PC-3 (cell line): ENCODE data around the gene ISCA2. TPM values are rescaled to one million over a fixed set of nuclear protein-coding genes. Genes with fewer than 3 reads are reported as not detected.

Experiments used
- ATAC-seq: fragments of 200-7000 bp; cut with Tn5 transposase; 2 replicates; pipeline ENCODE4 v1.9.1; 2020; ENCODE audit warnings: mild to moderate bottlenecking, moderate library complexity
- BruUV-seq: library from RNA; stranded (reverse); fragments of 400-500 nt; replicated peaks from 2 replicates; lab custom pipeline; 2021; lab: Mats Ljungman, UMichigan
- CTCF ChIA-PET: fragments of 300-600 bp; sonication (Branson Sonifier 250); formaldehyde crosslinking; loops from one replicate; lab custom pipeline; 2022; ENCODE audit warnings: antibody characterized with exemption; lab: Charles Lee
- POLR2A ChIA-PET: fragments of 300-600 bp; sonication (Branson Sonifier 250); formaldehyde crosslinking; loops from one replicate; lab custom pipeline; 2022; ENCODE audit warnings: antibody characterized with exemption; ENCODE audit not compliant: unreplicated experiment; lab: Charles Lee
- DNase-seq: peaks from one replicate; pipeline ENCODE4 v3.0.0-alpha.2; 2015
- H2AFZ ChIP-seq: fragments of 300-600 bp; sonication (generic); 2 replicates; pipeline ENCODE4 v1.6.0; 2016; ENCODE audit warnings: antibody characterized with exemption, low read length
- H3F3A ChIP-seq: fragments of 300-600 bp; sonication (generic); one replicate; pipeline ENCODE4 v1.6.0; 2017; ENCODE audit warnings: antibody characterized with exemption, low read length, control low read depth, mild to moderate bottlenecking; ENCODE audit not compliant: unreplicated experiment
- H3K27ac ChIP-seq: fragments of 300-600 bp; sonication (generic); 2 replicates; pipeline ENCODE4 v1.5.1; 2016; ENCODE audit warnings: mild to moderate bottlenecking, low read length
- H3K27me3 ChIP-seq: fragments of 300-600 bp; sonication (generic); 2 replicates; pipeline ENCODE4 v1.6.1; 2016; ENCODE audit warnings: low read length, mixed read lengths
- H3K36me3 ChIP-seq: fragments of 300-600 bp; sonication (generic); 2 replicates; pipeline ENCODE4 v1.6.1; 2016; ENCODE audit warnings: low read depth, mixed run types, low read length, mixed read lengths
- H3K4me1 ChIP-seq: fragments of 300-600 bp; sonication (generic); 2 replicates; pipeline ENCODE4 v1.5.1; 2016; ENCODE audit warnings: low read length; ENCODE audit not compliant: insufficient read depth
- H3K4me2 ChIP-seq: fragments of 300-600 bp; sonication (generic); 2 replicates; pipeline ENCODE4 v1.6.0; 2016; ENCODE audit warnings: low read length
- H3K4me3 ChIP-seq: fragments of 300-600 bp; sonication (generic); 2 replicates; pipeline ENCODE4 v1.5.1; 2016; ENCODE audit warnings: mild to moderate bottlenecking, low read length, mixed read lengths
- H3K79me2 ChIP-seq: fragments of 300-600 bp; sonication (generic); 2 replicates; pipeline ENCODE4 v1.6.1; 2017; ENCODE audit warnings: low read length, mixed read lengths
- H3K9ac ChIP-seq: fragments of 300-600 bp; sonication (generic); 2 replicates; pipeline ENCODE4 v1.6.0; 2016; ENCODE audit warnings: mild to moderate bottlenecking, low read length
- H3K9me2 ChIP-seq: fragments of 300-600 bp; sonication (generic); replicated peaks from 2 replicates; pipeline ENCODE4 v1.6.1; 2016; ENCODE audit warnings: mixed run types, low read length, mixed read lengths
- H3K9me3 ChIP-seq: fragments of 300-600 bp; sonication (generic); 2 replicates; pipeline ENCODE4 v1.6.1; 2016; ENCODE audit warnings: low read length, mixed read lengths
- H4K20me1 ChIP-seq: fragments of 300-600 bp; sonication (generic); 2 replicates; pipeline ENCODE4 v1.6.1; 2016; ENCODE audit warnings: low read length, mixed read lengths
- CTCF ChIP-seq: fragments of 300-600 bp; sonication (generic); conservative IDR thresholded peaks from 2 replicates; pipeline ENCODE4 v1.5.1; 2017; ENCODE audit warnings: antibody characterized with exemption, low read depth, mild to moderate bottlenecking, low read length
- EZH2 ChIP-seq: fragments of 300-600 bp; sonication (generic); IDR thresholded peaks from one replicate; pipeline ENCODE4 v1.6.1; 2017; ENCODE audit warnings: antibody characterized with exemption, mild to moderate bottlenecking, low read length; ENCODE audit not compliant: unreplicated experiment
- EZH2phosphoT487 ChIP-seq: fragments of 300-600 bp; sonication (generic); IDR thresholded peaks from 2 replicates; pipeline ENCODE4 v1.6.1; 2018; ENCODE audit warnings: mild to moderate bottlenecking, antibody characterized with exemption, low read length, borderline replicate concordance
- intact Hi-C: fragments of 100-400 bp; cut with micrococcal nuclease; formaldehyde crosslinking; loops from 2 replicates; pipeline ENCODE4 v1.9.0; 2023
- total RNA-seq: library from RNA; depleted of rRNA; stranded (reverse); fragments of >200 nt; gene quantifications from 2 replicates; pipeline ENCODE4 v1.2.3, GENCODE V29; 2014

ISCA2 gene
- total RNA-seq, 1 experiment from 2014 or later: 30.1 TPM

GRCh38 chr14:74531467-74531866, 37.9 kb downstream of the ISCA2 start:
- Histone ChIP-seq H3K4me1 (peaks cover 8% of the 10 kb centered on the region), H3K4me2 (no peak overlapping the region), H3K9me3 (no peaks in the 10 kb centered on the region), H3K4me3 (no peak overlapping the region), H3K9me2 (no peaks in the 10 kb centered on the region), H2AFZ (peak overlapping the region; percentile 35), H3K9ac (0 out of 2 replicates have a peak overlapping the region, but pooled peaks have one; percentile 27), H3K36me3 (no peaks in the 10 kb centered on the region), H3K27ac (no peak overlapping the region), H3K27me3 (no peaks in the 10 kb centered on the region), H3K79me2 (no peaks in the 10 kb centered on the region), H3F3A (no peaks in the 10 kb centered on the region), H4K20me1 (no peaks in the 10 kb centered on the region)
- POLR2A ChIA-PET: no interaction called here
- peak; percentile 56 for DNase-seq
- CTCF ChIA-PET: interaction anchor here (1.1 kb wide), 1 partner anchor 273 kb away, joined by 5 read pairs; no protein-coding TSS in a partner anchor
- ATAC-seq: peak; percentile 82
- peak; percentile 51 for TF ChIP-seq CTCF
- no peak for TF ChIP-seq EZH2phosphoT487
- intact Hi-C loops: no loop called here
- no TSS peak for BruUV-seq

- intact Hi-C loops: no loop called here
- CTCF ChIA-PET: interaction anchor here (1.1 kb wide), 1 partner anchor 272 kb away, joined by 5 read pairs; no protein-coding TSS in a partner anchor
- POLR2A ChIA-PET: no interaction called here
These were observed 38.7 kb downstream of the ISCA2 start for GRCh38 chr14:74532246-74532645.

DNA sequence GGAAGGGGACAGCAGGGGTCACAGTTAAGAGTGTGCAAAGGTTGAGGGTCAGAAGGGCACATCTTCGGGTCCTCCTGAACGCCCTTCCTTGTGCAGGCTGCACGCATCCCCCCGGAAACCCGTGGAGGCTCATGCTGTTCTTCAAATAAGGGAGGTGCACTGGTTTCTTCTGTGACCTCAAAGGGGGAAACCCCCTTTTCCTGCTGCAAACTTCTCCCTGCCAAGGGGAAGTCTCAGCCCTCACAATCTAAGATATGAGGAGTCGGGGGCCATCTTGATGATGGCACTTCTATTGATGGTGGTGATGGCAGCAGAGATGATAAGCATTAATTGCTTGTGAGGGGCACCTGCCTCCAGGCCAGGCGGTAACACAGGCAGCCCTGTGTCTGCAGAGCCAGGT, 40.0 kb downstream of the ISCA2 start:
- H3K4me1 ChIP-seq: peaks cover 8% of the 10 kb centered on the region
- no peak overlapping the region for H3K27ac ChIP-seq
- no peaks in the 10 kb centered on the region for H3K36me3 ChIP-seq
- no peak overlapping the region for H3K4me3 ChIP-seq
- H3K9me2 ChIP-seq: no peaks in the 10 kb centered on the region
- H4K20me1 ChIP-seq: no peaks in the 10 kb centered on the region
- H2AFZ ChIP-seq: no peak overlapping the region
- no peak overlapping the region for H3K9ac ChIP-seq
- no peak for ATAC-seq
- DNase-seq: no peak
- H3K79me2 ChIP-seq: no peaks in the 10 kb centered on the region
- BruUV-seq: no TSS peak
- ChIA-PET CTCF (no interaction called here), POLR2A (no interaction called here)
- H3K4me2 ChIP-seq: no peak overlapping the region
- H3F3A ChIP-seq: no peaks in the 10 kb centered on the region
- TF ChIP-seq EZH2phosphoT487: no peak
- no peak for TF ChIP-seq EZH2
- no peak for TF ChIP-seq CTCF
- H3K27me3 ChIP-seq: no peaks in the 10 kb centered on the region
- H3K9me3 ChIP-seq: no peaks in the 10 kb centered on the region
- intact Hi-C loops: no loop called here

More at GRCh38 chr14:74532246-74532645, 38.7 kb downstream of the ISCA2 start:
- Histone ChIP-seq H3K9me3 (no peaks in the 10 kb centered on the region), H3K27ac (no peak overlapping the region), H3K27me3 (no peaks in the 10 kb centered on the region), H3K9ac (no peak overlapping the region), H3K79me2 (no peaks in the 10 kb centered on the region), H3K4me2 (no peak overlapping the region), H3K9me2 (no peaks in the 10 kb centered on the region), H3K36me3 (no peaks in the 10 kb centered on the region), H3F3A (no peaks in the 10 kb centered on the region), H2AFZ (no peak overlapping the region), H4K20me1 (no peaks in the 10 kb centered on the region), H3K4me1 (peaks cover 8% of the 10 kb centered on the region), H3K4me3 (no peak overlapping the region)
- no TSS peak for BruUV-seq
- TF ChIP-seq CTCF: no peak
- no peak for TF ChIP-seq EZH2phosphoT487
- no peak for TF ChIP-seq EZH2
- ATAC-seq (no peak), DNase-seq (no peak)
